NCI-H524 (cell line): ENCODE data around the gene PDE11A.

ENCODE experiments used
- DNase-seq, 2 experiments: peaks; one replicate each; lab custom pipeline; 2025; lab: John Stamatoyannopoulos, UW

PDE11A gene

DNA sequence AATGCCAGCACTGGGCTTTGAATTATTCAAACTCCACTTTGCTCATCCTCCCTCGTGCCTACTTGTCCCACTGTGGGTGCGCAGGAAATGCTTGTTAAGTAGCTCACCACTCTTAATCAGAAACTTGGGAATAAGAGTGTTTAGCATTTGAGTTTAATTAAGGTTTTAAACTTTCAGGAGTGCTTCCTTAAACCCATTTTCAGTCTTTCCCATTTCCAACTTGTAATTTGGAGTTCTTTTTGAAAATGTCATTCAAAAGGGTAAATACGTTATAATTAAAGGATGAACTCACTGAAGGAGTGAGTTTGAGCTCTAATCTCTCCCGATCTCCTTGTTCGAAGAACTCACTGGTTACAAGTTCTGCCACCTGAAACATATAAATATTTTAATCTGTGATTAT, 403.4 kb downstream of the PDE11A start:
- no peak for DNase-seq

DNA sequence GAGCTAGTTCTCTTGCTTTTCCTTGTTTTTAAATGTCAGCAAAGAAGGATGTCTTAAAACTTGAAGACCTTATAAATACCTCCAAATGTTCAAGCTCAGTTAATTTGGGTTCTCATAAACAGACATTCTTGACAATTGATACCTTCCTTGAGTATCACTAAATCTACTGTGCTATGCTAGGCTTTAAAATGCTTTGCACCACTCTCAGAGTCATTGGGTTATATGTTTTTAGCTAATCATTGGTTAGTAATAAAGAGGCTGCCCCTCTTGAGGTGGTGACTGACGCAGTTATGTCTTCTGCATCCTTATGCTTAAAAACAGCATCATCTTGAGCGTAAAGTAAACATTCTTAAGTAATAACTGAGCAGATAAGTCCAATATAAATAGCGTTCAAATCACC, 404.0 kb downstream of the PDE11A start:
- DNase-seq: no peak

DNA sequence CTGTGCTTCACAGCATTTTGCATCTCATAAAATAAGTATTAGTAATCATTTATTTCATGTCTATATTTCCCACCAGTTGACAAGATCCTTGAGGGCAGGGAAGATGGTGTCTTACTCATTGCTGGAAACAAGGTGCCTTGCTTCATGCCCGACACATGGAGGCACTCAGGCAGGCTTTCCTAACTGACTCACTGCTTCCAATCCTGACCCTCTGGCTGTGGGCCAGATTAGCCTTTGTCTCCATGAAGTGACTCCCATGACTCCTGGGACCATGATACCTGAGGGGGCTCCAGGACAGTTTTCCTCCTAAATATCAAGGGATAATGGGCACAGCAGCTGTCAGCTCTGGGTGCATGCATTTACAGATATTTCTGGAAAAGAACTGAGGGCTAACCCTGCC, 405.0 kb downstream of the PDE11A start:
- DNase-seq: no peak

DNA sequence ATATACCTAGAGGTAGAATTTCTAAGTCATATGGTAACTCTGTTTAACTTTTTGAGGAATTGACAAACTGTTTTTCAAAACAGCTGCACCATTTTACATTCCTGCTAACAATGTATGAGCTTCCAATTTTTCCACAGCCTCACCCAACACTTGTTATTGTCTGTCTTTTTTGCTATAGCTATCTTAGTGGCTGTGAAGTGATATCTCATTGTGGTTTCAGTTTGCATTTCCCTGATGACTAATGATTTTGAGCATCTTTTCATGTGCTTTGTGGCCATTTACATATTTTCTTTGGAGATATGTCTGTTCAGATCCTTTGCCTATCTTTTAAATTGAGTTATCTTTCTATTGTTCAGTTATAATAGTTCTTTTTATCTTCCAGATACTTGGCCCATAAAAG, 406.2 kb downstream of the PDE11A start:
- DNase-seq: no peak

- DNase-seq: no peak
Measured at GRCh38 chr2:177665948-177666347, 406.6 kb downstream of the PDE11A start.

DNA sequence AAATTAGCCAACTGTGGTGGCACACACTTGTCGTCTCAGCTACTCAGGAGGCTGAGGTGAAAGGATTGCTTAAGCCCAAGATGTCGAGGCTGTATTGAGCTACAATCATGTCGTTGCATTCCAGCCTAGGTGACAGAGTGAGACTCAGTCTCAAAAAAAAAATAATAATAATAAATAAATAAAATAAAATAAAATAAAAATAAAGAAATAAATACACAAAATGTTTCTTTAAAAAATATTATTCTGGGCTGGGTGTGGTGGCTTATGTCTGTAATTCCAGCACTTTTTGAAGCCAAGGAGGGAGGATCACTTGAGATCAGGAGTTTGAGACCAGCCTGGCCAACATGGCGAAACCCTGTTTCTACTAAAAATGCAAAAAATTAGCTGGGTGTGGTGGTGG, 407.2 kb downstream of the PDE11A start:
- no peak for DNase-seq

GRCh38 chr2:177662895-177663294, 409.7 kb downstream of the PDE11A start:
- no peak for DNase-seq

- DNase-seq: no peak
Measured at GRCh38 chr2:177660742-177661141, 411.8 kb downstream of the PDE11A start.

- no peak for DNase-seq
Measured at GRCh38 chr2:177658309-177658708, 414.3 kb downstream of the PDE11A start.

GRCh38 chr2:177651833-177652232, 420.7 kb downstream of the PDE11A start:
- DNase-seq: no peak

GRCh38 chr2:177649568-177650518, 422.7 kb downstream of the PDE11A start:
- DNase-seq: no peak

DNA sequence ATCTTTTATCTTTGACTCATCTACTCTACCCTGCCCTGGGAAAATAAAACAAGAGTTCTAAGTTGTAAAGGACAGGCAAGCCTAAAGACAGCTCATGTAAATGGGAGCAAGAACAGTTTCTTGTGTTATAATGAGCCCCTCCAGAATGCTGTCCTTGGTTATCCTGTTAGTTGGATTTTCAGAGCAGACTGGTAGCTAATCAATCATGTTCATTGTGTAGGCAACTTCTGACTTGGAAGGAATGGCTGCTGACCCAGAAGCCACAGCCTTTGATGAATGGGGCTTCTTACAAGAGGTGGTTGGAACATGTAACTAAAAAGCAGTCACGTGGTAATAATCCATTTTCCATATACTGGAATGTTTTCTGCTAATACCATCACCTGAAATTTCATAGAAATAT, 425.8 kb downstream of the PDE11A start:
- DNase-seq: no peak

DNA sequence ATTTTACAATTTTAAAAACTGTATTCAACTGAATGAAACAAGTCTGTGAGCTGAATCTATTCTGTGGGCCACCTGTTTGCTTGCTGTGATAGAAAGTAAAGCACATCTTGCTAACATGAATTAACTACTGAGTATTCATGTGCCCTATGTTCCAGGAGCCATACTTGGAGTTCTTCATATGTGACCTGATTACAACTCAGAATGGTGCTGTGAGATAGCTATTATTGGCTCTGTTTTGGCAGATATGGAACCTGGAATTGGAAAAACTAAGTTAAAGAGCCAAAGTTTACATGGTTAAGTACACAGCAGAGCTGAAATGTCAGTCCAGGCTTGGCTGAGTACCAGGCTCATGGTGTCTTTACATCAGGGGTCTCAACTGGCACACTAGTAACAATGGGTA, 426.3 kb downstream of the PDE11A start:
- DNase-seq: no peak

GRCh38 chr2:177641331-177641730, 431.2 kb downstream of the PDE11A start:
- peak; percentile 12 to 75 for DNase-seq

- no peak for DNase-seq
Measured at GRCh38 chr2:177640423-177640822, 432.2 kb downstream of the PDE11A start.

DNA sequence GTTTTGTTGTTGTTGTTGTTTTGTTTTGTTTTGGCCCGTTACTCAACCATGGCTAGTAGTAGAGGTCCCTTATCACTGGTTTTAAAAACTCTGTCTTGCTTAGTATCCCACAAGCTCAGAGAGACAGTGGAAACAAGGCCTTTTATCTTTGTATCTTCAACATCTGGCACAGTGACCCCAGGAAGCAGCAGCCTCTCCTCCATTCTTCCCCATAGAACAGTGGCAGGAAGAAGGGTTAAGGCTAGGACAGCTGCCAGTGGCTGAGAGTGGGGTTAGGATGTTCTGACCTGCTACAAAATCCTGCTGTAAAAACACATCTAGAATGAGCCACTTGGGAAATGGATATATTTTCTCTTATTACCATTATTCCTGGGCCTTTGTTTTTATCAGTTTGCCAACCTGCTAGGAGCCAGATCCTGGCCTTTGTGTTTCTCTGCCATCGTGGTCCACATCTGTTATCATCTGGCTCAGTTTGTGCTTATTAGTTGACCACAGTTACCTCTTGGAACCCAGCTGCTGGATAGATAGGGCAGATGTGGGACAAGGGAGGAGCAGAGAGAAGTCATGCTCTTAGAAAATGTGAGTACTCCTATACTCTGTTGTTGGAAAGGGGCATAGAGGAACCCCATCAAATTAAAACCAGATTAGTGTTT, 433.2 kb downstream of the PDE11A start:
- no peak for DNase-seq

GRCh38 chr2:177638507-177638906, 434.1 kb downstream of the PDE11A start:
- no peak for DNase-seq

- no peak for DNase-seq
Measured at GRCh38 chr2:177636672-177637071, 435.9 kb downstream of the PDE11A start.

- DNase-seq: no peak
Measured at GRCh38 chr2:177635696-177636095, 436.9 kb downstream of the PDE11A start.

GRCh38 chr2:177633910-177634294, 438.7 kb downstream of the PDE11A start:
- no peak for DNase-seq

- no peak for DNase-seq
Measured at GRCh38 chr2:177633111-177633510, 439.5 kb downstream of the PDE11A start.

DNA sequence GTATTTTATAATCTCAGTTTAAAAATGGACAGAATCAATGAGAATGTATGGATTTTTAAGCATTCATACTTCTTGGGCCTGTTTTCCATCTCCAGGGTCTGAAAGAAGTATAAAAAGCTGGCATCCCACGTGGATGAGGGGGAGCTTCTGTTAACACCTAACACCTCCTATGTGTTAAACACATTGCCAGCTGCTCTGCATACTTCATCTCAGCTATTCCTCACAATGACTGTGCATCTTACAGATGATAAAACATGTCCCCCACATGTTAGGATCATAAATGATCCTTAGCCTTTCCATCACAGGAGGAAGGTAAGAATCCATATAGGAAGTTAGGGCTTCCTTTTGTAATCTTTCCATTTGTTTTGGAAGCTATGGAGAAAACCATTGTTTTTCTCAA, 440.9 kb downstream of the PDE11A start:
- DNase-seq: peak in 1 of 2 experiments; percentile 14

- DNase-seq: no peak
Measured at GRCh38 chr2:177629357-177630024, 443.1 kb downstream of the PDE11A start.
